Measurements from ENCODE around the gene SDK1.

Gene SDK1

DNA sequence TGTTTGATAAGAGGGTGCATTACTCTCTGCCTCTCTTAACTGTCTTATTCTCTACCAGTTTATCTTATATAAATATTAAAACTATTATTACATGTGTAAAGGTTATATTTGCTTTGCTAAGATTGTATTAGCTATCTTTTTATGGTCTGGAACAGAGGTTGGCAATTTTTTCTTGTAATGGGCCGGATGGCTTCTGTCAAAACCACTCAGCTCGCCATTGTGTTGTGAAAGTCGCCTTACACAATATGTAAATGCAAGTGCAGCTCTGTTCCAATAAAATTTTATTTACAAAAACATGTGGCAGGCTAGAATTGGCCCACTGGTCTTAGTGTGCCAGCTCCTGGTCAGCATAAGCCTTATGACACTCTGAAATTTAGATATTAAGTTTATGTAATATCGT is 185.8 kb downstream of the SDK1 start:
- Histone ChIP-seq H3K4me3 (ENCODE audit: low read depth, low read length) (no peak overlapping the region), H3K36me3 (ENCODE audit: control insufficient read depth in 2 of 2, insufficient read depth in 1 of 2, low read length in 2 of 2) (no peaks in the 10 kb centered on the region), H3K27ac (ENCODE audit: extremely low read depth, low read depth, low read length) (no peak overlapping the region), H3K9me3 (ENCODE audit: control insufficient read depth, insufficient read depth, low read depth, low read length) (no peaks in the 10 kb centered on the region), H3K4me1 (ENCODE audit: control insufficient read depth, insufficient read depth, low read length) (no peaks in the 10 kb centered on the region)
- CTCF ChIA-PET = no interaction called here
- TF ChIP-seq GLIS1 (tag by site-specific recombination; IDR thresholded peaks at IDR 0.05) = no peak
- TF ChIP-seq ZNF121 (tag by site-specific recombination; IDR thresholded peaks at IDR 0.05) = no peak
- TF ChIP-seq, protein P1, sequence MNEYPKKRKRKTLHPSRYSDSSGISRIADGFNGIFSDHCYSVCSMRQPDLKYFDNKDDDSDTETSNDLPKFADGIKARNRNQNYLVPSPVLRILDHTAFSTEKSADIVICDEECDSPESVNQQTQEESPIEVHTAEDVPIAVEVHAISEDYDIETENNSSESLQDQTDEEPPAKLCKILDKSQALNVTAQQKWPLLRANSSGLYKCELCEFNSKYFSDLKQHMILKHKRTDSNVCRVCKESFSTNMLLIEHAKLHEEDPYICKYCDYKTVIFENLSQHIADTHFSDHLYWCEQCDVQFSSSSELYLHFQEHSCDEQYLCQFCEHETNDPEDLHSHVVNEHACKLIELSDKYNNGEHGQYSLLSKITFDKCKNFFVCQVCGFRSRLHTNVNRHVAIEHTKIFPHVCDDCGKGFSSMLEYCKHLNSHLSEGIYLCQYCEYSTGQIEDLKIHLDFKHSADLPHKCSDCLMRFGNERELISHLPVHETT (tag by site-specific recombination; IDR thresholded peaks at IDR 0.05) = no peak
- TF ChIP-seq HOXD13 (CRISPR knock-in tag; IDR thresholded peaks at IDR 0.05; ENCODE audit: borderline replicate concordance) = no peak
- TF ChIP-seq, protein P2, sequence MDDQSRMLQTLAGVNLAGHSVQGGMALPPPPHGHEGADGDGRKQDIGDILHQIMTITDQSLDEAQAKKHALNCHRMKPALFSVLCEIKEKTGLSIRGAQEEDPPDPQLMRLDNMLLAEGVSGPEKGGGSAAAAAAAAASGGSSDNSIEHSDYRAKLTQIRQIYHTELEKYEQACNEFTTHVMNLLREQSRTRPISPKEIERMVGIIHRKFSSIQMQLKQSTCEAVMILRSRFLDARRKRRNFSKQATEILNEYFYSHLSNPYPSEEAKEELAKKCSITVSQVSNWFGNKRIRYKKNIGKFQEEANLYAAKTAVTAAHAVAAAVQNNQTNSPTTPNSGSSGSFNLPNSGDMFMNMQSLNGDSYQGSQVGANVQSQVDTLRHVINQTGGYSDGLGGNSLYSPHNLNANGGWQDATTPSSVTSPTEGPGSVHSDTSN (CRISPR knock-in tag; IDR thresholded peaks at IDR 0.05) = no peak
- TF ChIP-seq ZNF560 (tag by site-specific recombination; IDR thresholded peaks at IDR 0.05; ENCODE audit: borderline replicate concordance) = no peak
- no peak for TF ChIP-seq ZNF768 (tag by site-specific recombination; IDR thresholded peaks at IDR 0.05)
- no peak for TF ChIP-seq OVOL3 (tag by site-specific recombination; IDR thresholded peaks at IDR 0.05)
- TF ChIP-seq, protein P3, sequence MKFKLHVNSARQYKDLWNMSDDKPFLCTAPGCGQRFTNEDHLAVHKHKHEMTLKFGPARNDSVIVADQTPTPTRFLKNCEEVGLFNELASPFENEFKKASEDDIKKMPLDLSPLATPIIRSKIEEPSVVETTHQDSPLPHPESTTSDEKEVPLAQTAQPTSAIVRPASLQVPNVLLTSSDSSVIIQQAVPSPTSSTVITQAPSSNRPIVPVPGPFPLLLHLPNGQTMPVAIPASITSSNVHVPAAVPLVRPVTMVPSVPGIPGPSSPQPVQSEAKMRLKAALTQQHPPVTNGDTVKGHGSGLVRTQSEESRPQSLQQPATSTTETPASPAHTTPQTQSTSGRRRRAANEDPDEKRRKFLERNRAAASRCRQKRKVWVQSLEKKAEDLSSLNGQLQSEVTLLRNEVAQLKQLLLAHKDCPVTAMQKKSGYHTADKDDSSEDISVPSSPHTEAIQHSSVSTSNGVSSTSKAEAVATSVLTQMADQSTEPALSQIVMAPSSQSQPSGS (tag by site-specific recombination; IDR thresholded peaks at IDR 0.05; ENCODE audit: low read depth) = no peak
- no peak for TF ChIP-seq ZNF76 (tag by site-specific recombination; IDR thresholded peaks at IDR 0.05; ENCODE audit: borderline replicate concordance, low read depth)
- no peak for TF ChIP-seq ZNF112 (tag by site-specific recombination; IDR thresholded peaks at IDR 0.05)
- TF ChIP-seq ZNF155 (tag by site-specific recombination; IDR thresholded peaks at IDR 0.05) = no peak
- no peak for TF ChIP-seq ZNF747 (tag by site-specific recombination; IDR thresholded peaks at IDR 0.05)
- TF ChIP-seq, protein P4, sequence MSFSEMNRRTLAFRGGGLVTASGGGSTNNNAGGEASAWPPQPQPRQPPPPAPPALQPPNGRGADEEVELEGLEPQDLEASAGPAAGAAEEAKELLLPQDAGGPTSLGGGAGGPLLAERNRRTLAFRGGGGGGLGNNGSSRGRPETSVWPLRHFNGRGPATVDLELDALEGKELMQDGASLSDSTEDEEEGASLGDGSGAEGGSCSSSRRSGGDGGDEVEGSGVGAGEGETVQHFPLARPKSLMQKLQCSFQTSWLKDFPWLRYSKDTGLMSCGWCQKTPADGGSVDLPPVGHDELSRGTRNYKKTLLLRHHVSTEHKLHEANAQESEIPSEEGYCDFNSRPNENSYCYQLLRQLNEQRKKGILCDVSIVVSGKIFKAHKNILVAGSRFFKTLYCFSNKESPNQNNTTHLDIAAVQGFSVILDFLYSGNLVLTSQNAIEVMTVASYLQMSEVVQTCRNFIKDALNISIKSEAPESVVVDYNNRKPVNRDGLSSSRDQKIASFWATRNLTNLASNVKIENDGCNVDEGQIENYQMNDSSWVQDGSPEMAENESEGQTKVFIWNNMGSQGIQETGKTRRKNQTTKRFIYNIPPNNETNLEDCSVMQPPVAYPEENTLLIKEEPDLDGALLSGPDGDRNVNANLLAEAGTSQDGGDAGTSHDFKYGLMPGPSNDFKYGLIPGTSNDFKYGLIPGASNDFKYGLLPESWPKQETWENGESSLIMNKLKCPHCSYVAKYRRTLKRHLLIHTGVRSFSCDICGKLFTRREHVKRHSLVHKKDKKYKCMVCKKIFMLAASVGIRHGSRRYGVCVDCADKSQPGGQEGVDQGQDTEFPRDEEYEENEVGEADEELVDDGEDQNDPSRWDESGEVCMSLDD (tag by site-specific recombination; IDR thresholded peaks at IDR 0.05) = no peak
- POLR2A ChIA-PET = interaction anchor here (0.6 kb wide), 1 partner anchor 1113 kb away, joined by 3 read pairs; no protein-coding TSS in a partner anchor

DNA sequence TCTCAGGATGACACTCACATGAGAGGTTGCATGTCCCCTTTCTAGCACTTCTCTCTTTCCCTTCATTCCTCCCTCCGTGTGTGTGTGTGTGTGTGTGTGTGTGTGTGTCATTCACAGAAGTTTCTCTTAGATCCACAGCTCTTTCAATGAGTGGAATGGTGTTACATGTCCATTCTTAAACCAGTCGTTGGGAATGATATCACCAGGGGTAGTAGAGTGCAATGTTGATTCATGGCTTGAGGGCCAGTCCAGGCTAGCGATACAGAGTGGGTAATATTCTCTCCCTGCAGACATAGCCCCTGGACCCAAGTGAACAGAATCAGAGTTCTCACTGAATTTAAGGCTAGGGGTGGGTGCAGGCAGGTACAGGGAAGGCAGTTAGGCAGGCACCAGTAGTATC is 187.8 kb downstream of the SDK1 start:
- Histone ChIP-seq H3K9me3 (ENCODE audit: control insufficient read depth, insufficient read depth, low read depth, low read length) (no peaks in the 10 kb centered on the region), H3K4me1 (ENCODE audit: control insufficient read depth, insufficient read depth, low read length) (no peaks in the 10 kb centered on the region), H3K27ac (ENCODE audit: extremely low read depth, low read depth, low read length) (no peak overlapping the region), H3K36me3 (ENCODE audit: control insufficient read depth in 2 of 2, insufficient read depth in 1 of 2, low read length in 2 of 2) (no peaks in the 10 kb centered on the region), H3K4me3 (ENCODE audit: low read depth, low read length) (no peak overlapping the region)
- POLR2A ChIA-PET = no interaction called here
- CTCF ChIA-PET = no interaction called here
- TF ChIP-seq MYNN (tag by site-specific recombination; IDR thresholded peaks at IDR 0.05; ENCODE audit: borderline replicate concordance) (no peak), ZXDB (tag by site-specific recombination; IDR thresholded peaks at IDR 0.05) (no peak), KLF9 (tag by site-specific recombination; IDR thresholded peaks at IDR 0.05; ENCODE audit: low read depth) (no peak), ZNF266 (tag by site-specific recombination; IDR thresholded peaks at IDR 0.05; ENCODE audit: low read depth) (no peak), HOXD13 (CRISPR knock-in tag; IDR thresholded peaks at IDR 0.05; ENCODE audit: borderline replicate concordance) (no peak), REPIN1 (tag by site-specific recombination; IDR thresholded peaks at IDR 0.05; ENCODE audit: low read depth) (no peak), ZNF660 (tag by site-specific recombination; IDR thresholded peaks at IDR 0.05) (no peak), ZNF623 (tag by site-specific recombination; IDR thresholded peaks at IDR 0.05) (no peak)
- TF ChIP-seq, protein P5, sequence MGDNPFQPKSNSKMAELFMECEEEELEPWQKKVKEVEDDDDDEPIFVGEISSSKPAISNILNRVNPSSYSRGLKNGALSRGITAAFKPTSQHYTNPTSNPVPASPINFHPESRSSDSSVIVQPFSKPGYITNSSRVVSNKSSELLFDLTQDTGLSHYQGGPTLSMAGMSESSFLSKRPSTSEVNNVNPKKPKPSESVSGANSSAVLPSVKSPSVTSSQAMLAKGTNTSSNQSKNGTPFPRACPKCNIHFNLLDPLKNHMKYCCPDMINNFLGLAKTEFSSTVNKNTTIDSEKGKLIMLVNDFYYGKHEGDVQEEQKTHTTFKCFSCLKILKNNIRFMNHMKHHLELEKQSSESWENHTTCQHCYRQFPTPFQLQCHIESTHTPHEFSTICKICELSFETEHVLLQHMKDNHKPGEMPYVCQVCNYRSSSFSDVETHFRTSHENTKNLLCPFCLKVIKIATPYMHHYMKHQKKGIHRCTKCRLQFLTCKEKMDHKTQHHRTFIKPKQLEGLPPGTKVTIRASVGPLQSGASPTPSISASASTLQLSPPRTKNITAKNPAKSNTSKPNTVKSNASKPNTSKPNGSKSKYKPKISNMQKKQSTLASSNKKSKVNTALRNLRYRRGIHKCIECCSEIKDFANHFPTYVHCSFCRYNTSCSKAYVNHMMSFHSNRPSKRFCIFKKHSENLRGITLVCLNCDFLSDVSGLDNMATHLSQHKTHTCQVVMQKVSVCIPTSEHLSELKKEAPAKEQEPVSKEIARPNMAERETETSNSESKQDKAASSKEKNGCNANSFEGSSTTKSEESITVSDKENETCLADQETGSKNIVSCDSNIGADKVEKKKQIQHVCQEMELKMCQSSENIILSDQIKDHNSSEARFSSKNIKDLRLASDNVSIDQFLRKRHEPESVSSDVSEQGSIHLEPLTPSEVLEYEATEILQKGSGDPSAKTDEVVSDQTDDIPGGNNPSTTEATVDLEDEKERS (tag by site-specific recombination; IDR thresholded peaks at IDR 0.05) = no peak
- TF ChIP-seq, protein P6, sequence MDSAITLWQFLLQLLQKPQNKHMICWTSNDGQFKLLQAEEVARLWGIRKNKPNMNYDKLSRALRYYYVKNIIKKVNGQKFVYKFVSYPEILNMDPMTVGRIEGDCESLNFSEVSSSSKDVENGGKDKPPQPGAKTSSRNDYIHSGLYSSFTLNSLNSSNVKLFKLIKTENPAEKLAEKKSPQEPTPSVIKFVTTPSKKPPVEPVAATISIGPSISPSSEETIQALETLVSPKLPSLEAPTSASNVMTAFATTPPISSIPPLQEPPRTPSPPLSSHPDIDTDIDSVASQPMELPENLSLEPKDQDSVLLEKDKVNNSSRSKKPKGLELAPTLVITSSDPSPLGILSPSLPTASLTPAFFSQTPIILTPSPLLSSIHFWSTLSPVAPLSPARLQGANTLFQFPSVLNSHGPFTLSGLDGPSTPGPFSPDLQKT (IDR thresholded peaks at IDR 0.05; ENCODE audit: borderline replicate concordance, low read depth, low read length) = no peak
- TF ChIP-seq, protein P7, sequence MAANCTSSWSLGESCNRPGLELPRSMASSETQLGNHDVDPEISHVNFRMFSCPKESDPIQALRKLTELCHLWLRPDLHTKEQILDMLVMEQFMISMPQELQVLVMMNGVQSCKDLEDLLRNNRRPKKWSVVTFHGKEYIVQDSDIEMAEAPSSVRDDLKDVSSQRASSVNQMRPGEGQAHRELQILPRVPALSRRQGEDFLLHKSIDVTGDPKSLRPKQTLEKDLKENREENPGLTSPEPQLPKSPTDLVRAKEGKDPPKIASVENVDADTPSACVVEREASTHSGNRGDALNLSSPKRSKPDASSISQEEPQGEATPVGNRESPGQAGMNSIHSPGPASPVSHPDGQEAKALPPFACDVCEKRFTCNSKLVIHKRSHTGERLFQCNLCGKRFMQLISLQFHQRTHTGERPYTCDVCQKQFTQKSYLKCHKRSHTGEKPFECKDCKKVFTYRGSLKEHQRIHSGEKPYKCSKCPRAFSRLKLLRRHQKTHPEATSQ (tag by site-specific recombination; IDR thresholded peaks at IDR 0.05) = no peak

Measured in HEK293 (cell line).